Vagina (tissue), 2 donors: ENCODE measurements around the gene CYB5R3. TPM values are rescaled to one million over a fixed set of nuclear protein-coding genes. Genes with fewer than 3 reads are reported as not detected.
A peak's percentile ranks its signal among the peaks of the same experiment; 100 is the strongest.
"Not testable (repeated sequence)": the region's sequence is repeated elsewhere in the genome, so short reads cannot be mapped to it uniquely, and the experiment has no call there.

ENCODE experiments used
- DNase-seq, 2 donors: peaks; one replicate each; pipeline ENCODE4 v3.0.0-alpha.2; 2017; ENCODE audit errors: extremely low spot score in 2 of 2
- H3K27ac ChIP-seq: fragments of 200-600 bp; sonication (generic); one replicate; pipeline ENCODE4 v1.5.1; 2019
- H3K27me3 ChIP-seq: fragments of 200-600 bp; sonication (generic); one replicate; pipeline ENCODE4 v1.5.1; 2019
- H3K36me3 ChIP-seq, 2 donors: fragments of 200-600 bp; sonication (generic); one replicate each; pipeline ENCODE4 v1.5.1; 2017 to 2019
- H3K4me1 ChIP-seq: fragments of 200-600 bp; sonication (generic); one replicate; pipeline ENCODE4 v1.5.1; 2019
- H3K4me3 ChIP-seq, 2 donors: fragments of 200-600 bp; sonication (generic); 1 replicate in 1 of 2; 2 replicates in 1 of 2; pipeline ENCODE4 v1.5.1; 2016 to 2019
- H3K9me3 ChIP-seq: fragments of 200-600 bp; sonication (generic); one replicate; pipeline ENCODE4 v1.5.1; 2019
- CTCF ChIP-seq, 3 experiments: fragments of 450-650 bp in 2 of 3; fragments of 200-600 bp in 1 of 3; sonication (generic) in 1 of 3; IDR thresholded peaks; one replicate each; pipeline ENCODE4 v1.5.1; 2017 to 2019; ENCODE audit warnings: antibody characterized with exemption in 3 of 3, mild to moderate bottlenecking in 2 of 3, moderate library complexity in 2 of 3
- POLR2A ChIP-seq, 2 donors: fragments of 450-650 bp; IDR thresholded peaks; one replicate each; pipeline ENCODE4 v1.6.1; 2017; ENCODE audit warnings: antibody characterized with exemption in 2 of 2, mild to moderate bottlenecking in 2 of 2, moderate library complexity in 2 of 2
- POLR2AphosphoS5 ChIP-seq, 2 donors: sonication (generic); formaldehyde crosslinking; IDR thresholded peaks; one replicate each; pipeline ENCODE4 v1.9.0; 2017; ENCODE audit warnings: antibody characterized with exemption in 2 of 2, mild to moderate bottlenecking in 2 of 2, low read depth in 1 of 2; ENCODE audit not compliant: insufficient read depth in 1 of 2
- intact Hi-C: fragments of 100-400 bp; cut with DNase I; formaldehyde crosslinking; loops from one replicate; pipeline ENCODE4 v1.15.1; 2023
- total RNA-seq: library from RNA; depleted of rRNA; stranded (reverse); fragments of >200 nt; gene quantifications from one replicate; pipeline ENCODE4 v1.2.3, GENCODE V29; 2016

CYB5R3 gene
- total RNA-seq, 1 donor from 2014 or later, result 174 TPM

GRCh38 chr22:42612336-42612735, 36.9 kb downstream of the CYB5R3 start:
- intact Hi-C loops, result no loop called here
- H3K27me3 ChIP-seq, result no peaks in the 10 kb centered on the region
- DNase-seq, result no peak
- H3K4me1 ChIP-seq, result peaks cover 86% of the 10 kb centered on the region
- H3K4me3 ChIP-seq, result no peak overlapping the region
- peak overlapping the region; percentile 94 for H3K27ac ChIP-seq
- TF ChIP-seq POLR2A (IDR thresholded peaks at IDR 0.05) (no peak), CTCF (IDR thresholded peaks at IDR 0.05) (no peak), POLR2AphosphoS5 (IDR thresholded peaks at IDR 0.05; ENCODE audit: insufficient read depth in 1 of 2, low read depth in 1 of 2) (no peak)
- no peaks in the 10 kb centered on the region for H3K36me3 ChIP-seq
- no peaks in the 10 kb centered on the region for H3K9me3 ChIP-seq

GRCh38 chr22:42611051-42611450, 38.1 kb downstream of the CYB5R3 start:
- Histone ChIP-seq H3K27me3 (no peaks in the 10 kb centered on the region), H3K4me3 (no peak overlapping the region), H3K4me1 (peaks cover 74% of the 10 kb centered on the region), H3K36me3 (peaks cover 0 to 1% of the 10 kb centered on the region in 2 donors), H3K27ac (no peak overlapping the region), H3K9me3 (no peaks in the 10 kb centered on the region)
- DNase-seq, result no peak
- intact Hi-C loops, result no loop called here
- no peak for TF ChIP-seq POLR2AphosphoS5 (IDR thresholded peaks at IDR 0.05; ENCODE audit: insufficient read depth in 1 of 2, low read depth in 1 of 2)
- TF ChIP-seq POLR2A (IDR thresholded peaks at IDR 0.05), result no peak
- no peak for TF ChIP-seq CTCF (IDR thresholded peaks at IDR 0.05)

GRCh38 chr22:42610186-42610585, 39.0 kb downstream of the CYB5R3 start:
- H3K4me1 ChIP-seq, result peaks cover 76% of the 10 kb centered on the region

GRCh38 chr22:42608823-42609361, 40.3 kb downstream of the CYB5R3 start:
- DNase-seq, result no peak
- no peaks in the 10 kb centered on the region for H3K9me3 ChIP-seq
- intact Hi-C loops, result no loop called here
- H3K4me3 ChIP-seq, result no peak overlapping the region
- peaks cover 0 to 10% of the 10 kb centered on the region in 2 donors for H3K36me3 ChIP-seq
- TF ChIP-seq CTCF (IDR thresholded peaks at IDR 0.05) (no peak), POLR2A (IDR thresholded peaks at IDR 0.05) (no peak), POLR2AphosphoS5 (IDR thresholded peaks at IDR 0.05; ENCODE audit: insufficient read depth in 1 of 2, low read depth in 1 of 2) (no peak)
- no peaks in the 10 kb centered on the region for H3K27me3 ChIP-seq
- peak overlapping the region; percentile 70 for H3K27ac ChIP-seq
- peaks cover 86% of the 10 kb centered on the region for H3K4me1 ChIP-seq

More at GRCh38 chr22:42610186-42610585, 39.0 kb downstream of the CYB5R3 start:
- intact Hi-C loops, result no loop called here
- no peak overlapping the region for H3K4me3 ChIP-seq
- H3K27ac ChIP-seq, result peak overlapping the region; percentile 10
- peaks cover 0 to 10% of the 10 kb centered on the region in 2 donors for H3K36me3 ChIP-seq
- TF ChIP-seq POLR2A (IDR thresholded peaks at IDR 0.05) (no peak), CTCF (IDR thresholded peaks at IDR 0.05) (no peak), POLR2AphosphoS5 (IDR thresholded peaks at IDR 0.05; ENCODE audit: insufficient read depth in 1 of 2, low read depth in 1 of 2) (no peak)
- DNase-seq, result no peak
- H3K27me3 ChIP-seq, result no peaks in the 10 kb centered on the region
- no peaks in the 10 kb centered on the region for H3K9me3 ChIP-seq

GRCh38 chr22:42608136-42608822, 40.9 kb downstream of the CYB5R3 start:
- H3K27me3 ChIP-seq, result no peaks in the 10 kb centered on the region
- no peak for DNase-seq
- H3K4me3 ChIP-seq, result no peak overlapping the region
- peak overlapping the region; percentile 70 for H3K27ac ChIP-seq
- peaks cover 0 to 10% of the 10 kb centered on the region in 2 donors for H3K36me3 ChIP-seq
- peaks cover 82% of the 10 kb centered on the region for H3K4me1 ChIP-seq
- intact Hi-C loops, result no loop called here
- no peaks in the 10 kb centered on the region for H3K9me3 ChIP-seq
- no peak for TF ChIP-seq CTCF (IDR thresholded peaks at IDR 0.05)
- no peak for TF ChIP-seq POLR2A (IDR thresholded peaks at IDR 0.05)
- TF ChIP-seq POLR2AphosphoS5 (IDR thresholded peaks at IDR 0.05; ENCODE audit: insufficient read depth in 1 of 2, low read depth in 1 of 2), result no peak

GRCh38 chr22:42607641-42608040, 41.6 kb downstream of the CYB5R3 start:
- intact Hi-C loops, H3K27me3 ChIP-seq, H3K27ac ChIP-seq, H3K9me3 ChIP-seq, H3K4me3 ChIP-seq, DNase-seq: not testable (repeated sequence)
- Histone ChIP-seq H3K36me3 (peaks cover 0 to 14% of the 10 kb centered on the region in 2 donors), H3K4me1 (peaks cover 75% of the 10 kb centered on the region)
